ACC112 (cell line): ENCODE measurements around the gene MDGA2.

Experiments used
- H2AFZ ChIP-seq: fragments of 200-600 bp; sonication (generic); one replicate; pipeline ENCODE4 v1.6.0; 2017; ENCODE audit warnings: antibody characterized with exemption, low read length; ENCODE audit not compliant: unreplicated experiment
- H3K27ac ChIP-seq: fragments of 200-600 bp; sonication (generic); 2 replicates; pipeline ENCODE4 v1.5.1; 2014; ENCODE audit warnings: low read depth, mild to moderate bottlenecking, antibody characterized with exemption, low read length, moderate library complexity
- H3K27me3 ChIP-seq: fragments of 200-600 bp; sonication (generic); 2 replicates; pipeline ENCODE4 v1.6.1; 2014; ENCODE audit warnings: mild to moderate bottlenecking, antibody characterized with exemption, low read length, moderate library complexity, mixed read lengths; ENCODE audit not compliant: insufficient read depth
- H3K36me3 ChIP-seq: fragments of 200-600 bp; sonication (generic); 2 replicates; pipeline ENCODE4 v1.6.1; 2016; ENCODE audit warnings: mild to moderate bottlenecking, antibody characterized with exemption, low read length, moderate library complexity, mixed read lengths; ENCODE audit not compliant: insufficient read depth
- H3K4me1 ChIP-seq: fragments of 200-600 bp; sonication (generic); one replicate; pipeline ENCODE4 v1.6.1; 2016; ENCODE audit warnings: low read length, mixed read lengths; ENCODE audit not compliant: insufficient read depth, unreplicated experiment, control insufficient read depth
- H3K4me3 ChIP-seq: fragments of 200-600 bp; sonication (generic); 2 replicates; pipeline ENCODE4 v1.5.1; 2014; ENCODE audit warnings: mild to moderate bottlenecking, low read depth, low read length
- H3K79me2 ChIP-seq: fragments of 200-600 bp; sonication (generic); one replicate; pipeline ENCODE4 v1.6.0; 2016; ENCODE audit warnings: low read length; ENCODE audit not compliant: control insufficient read depth, unreplicated experiment, insufficient read depth

The MDGA2 gene

GRCh38 chr14:47353186-47353585 is 322.2 kb downstream of the MDGA2 start:
- Histone ChIP-seq H3K27ac (no peak overlapping the region), H3K36me3 (no peaks in the 10 kb centered on the region), H3K4me1 (no peaks in the 10 kb centered on the region), H3K27me3 (no peaks in the 10 kb centered on the region), H2AFZ (no peak overlapping the region), H3K79me2 (no peaks in the 10 kb centered on the region), H3K4me3 (no peak overlapping the region)

GRCh38 chr14:47346849-47347248 is 328.6 kb downstream of the MDGA2 start:
- Histone ChIP-seq H3K4me1 (no peaks in the 10 kb centered on the region), H3K4me3 (no peak overlapping the region), H3K27ac (no peak overlapping the region), H2AFZ (no peak overlapping the region), H3K27me3 (no peaks in the 10 kb centered on the region), H3K79me2 (no peaks in the 10 kb centered on the region), H3K36me3 (no peaks in the 10 kb centered on the region)

GRCh38 chr14:47345016-47345415 is 330.4 kb downstream of the MDGA2 start:
- H3K27ac ChIP-seq: no peak overlapping the region
- no peak overlapping the region for H3K4me3 ChIP-seq
- H3K4me1 ChIP-seq: no peaks in the 10 kb centered on the region
- no peak overlapping the region for H2AFZ ChIP-seq
- no peaks in the 10 kb centered on the region for H3K36me3 ChIP-seq
- no peaks in the 10 kb centered on the region for H3K27me3 ChIP-seq
- H3K79me2 ChIP-seq: no peaks in the 10 kb centered on the region

GRCh38 chr14:47332939-47333338 is 342.5 kb downstream of the MDGA2 start:
- no peak overlapping the region for H3K27ac ChIP-seq
- H3K4me1 ChIP-seq: no peaks in the 10 kb centered on the region
- H3K79me2 ChIP-seq: no peaks in the 10 kb centered on the region
- no peaks in the 10 kb centered on the region for H3K27me3 ChIP-seq
- H3K4me3 ChIP-seq: no peak overlapping the region
- no peaks in the 10 kb centered on the region for H3K36me3 ChIP-seq
- no peak overlapping the region for H2AFZ ChIP-seq

GRCh38 chr14:47332106-47332505 is 343.3 kb downstream of the MDGA2 start:
- H3K27me3 ChIP-seq: no peaks in the 10 kb centered on the region
- no peaks in the 10 kb centered on the region for H3K79me2 ChIP-seq
- no peaks in the 10 kb centered on the region for H3K4me1 ChIP-seq
- H3K4me3 ChIP-seq: no peak overlapping the region
- H3K36me3 ChIP-seq: no peaks in the 10 kb centered on the region
- H2AFZ ChIP-seq: no peak overlapping the region
- H3K27ac ChIP-seq: no peak overlapping the region

- Histone ChIP-seq H3K36me3 (no peaks in the 10 kb centered on the region), H2AFZ (no peak overlapping the region), H3K27ac (no peak overlapping the region), H3K79me2 (no peaks in the 10 kb centered on the region), H3K4me1 (no peaks in the 10 kb centered on the region), H3K27me3 (no peaks in the 10 kb centered on the region), H3K4me3 (no peak overlapping the region)
Measured at GRCh38 chr14:47328376-47328775, 347.0 kb downstream of the MDGA2 start.

- no peak overlapping the region for H3K4me3 ChIP-seq
- no peak overlapping the region for H3K27ac ChIP-seq
- H3K36me3 ChIP-seq: no peaks in the 10 kb centered on the region
- H2AFZ ChIP-seq: no peak overlapping the region
- H3K27me3 ChIP-seq: no peaks in the 10 kb centered on the region
- H3K79me2 ChIP-seq: no peaks in the 10 kb centered on the region
- H3K4me1 ChIP-seq: no peaks in the 10 kb centered on the region
Measured at GRCh38 chr14:47327336-47327735, 348.1 kb downstream of the MDGA2 start.

GRCh38 chr14:47322751-47323150 is 352.7 kb downstream of the MDGA2 start:
- Histone ChIP-seq H3K4me1 (no peaks in the 10 kb centered on the region), H2AFZ (no peak overlapping the region), H3K36me3 (no peaks in the 10 kb centered on the region), H3K27me3 (no peaks in the 10 kb centered on the region), H3K4me3 (no peak overlapping the region), H3K27ac (no peak overlapping the region), H3K79me2 (no peaks in the 10 kb centered on the region)

- H3K36me3 ChIP-seq: no peaks in the 10 kb centered on the region
- H3K79me2 ChIP-seq: no peaks in the 10 kb centered on the region
- H3K4me3 ChIP-seq: no peak overlapping the region
- no peak overlapping the region for H3K27ac ChIP-seq
- no peak overlapping the region for H2AFZ ChIP-seq
- no peaks in the 10 kb centered on the region for H3K4me1 ChIP-seq
- H3K27me3 ChIP-seq: no peaks in the 10 kb centered on the region
Measured at GRCh38 chr14:47302121-47302520, 373.3 kb downstream of the MDGA2 start.

- no peak overlapping the region for H3K4me3 ChIP-seq
- no peaks in the 10 kb centered on the region for H3K27me3 ChIP-seq
- H3K27ac ChIP-seq: no peak overlapping the region
- no peaks in the 10 kb centered on the region for H3K36me3 ChIP-seq
- no peak overlapping the region for H2AFZ ChIP-seq
- no peaks in the 10 kb centered on the region for H3K4me1 ChIP-seq
- no peaks in the 10 kb centered on the region for H3K79me2 ChIP-seq
Measured at GRCh38 chr14:47300796-47301195, 374.6 kb downstream of the MDGA2 start.

GRCh38 chr14:47297374-47297773 is 378.0 kb downstream of the MDGA2 start:
- Histone ChIP-seq H3K4me1 (no peaks in the 10 kb centered on the region), H3K27ac (no peak overlapping the region), H3K4me3 (no peak overlapping the region), H3K36me3 (no peaks in the 10 kb centered on the region), H2AFZ (no peak overlapping the region), H3K27me3 (no peaks in the 10 kb centered on the region), H3K79me2 (no peaks in the 10 kb centered on the region)
